T-helper 22 cell (primary cell): Measurements from ENCODE around the gene MRPL49.

Experiments
- DNase-seq: peaks from one replicate; pipeline ENCODE4 v3.0.0-alpha.2; 2020; ENCODE audit warnings: low read depth

The MRPL49 gene

DNA sequence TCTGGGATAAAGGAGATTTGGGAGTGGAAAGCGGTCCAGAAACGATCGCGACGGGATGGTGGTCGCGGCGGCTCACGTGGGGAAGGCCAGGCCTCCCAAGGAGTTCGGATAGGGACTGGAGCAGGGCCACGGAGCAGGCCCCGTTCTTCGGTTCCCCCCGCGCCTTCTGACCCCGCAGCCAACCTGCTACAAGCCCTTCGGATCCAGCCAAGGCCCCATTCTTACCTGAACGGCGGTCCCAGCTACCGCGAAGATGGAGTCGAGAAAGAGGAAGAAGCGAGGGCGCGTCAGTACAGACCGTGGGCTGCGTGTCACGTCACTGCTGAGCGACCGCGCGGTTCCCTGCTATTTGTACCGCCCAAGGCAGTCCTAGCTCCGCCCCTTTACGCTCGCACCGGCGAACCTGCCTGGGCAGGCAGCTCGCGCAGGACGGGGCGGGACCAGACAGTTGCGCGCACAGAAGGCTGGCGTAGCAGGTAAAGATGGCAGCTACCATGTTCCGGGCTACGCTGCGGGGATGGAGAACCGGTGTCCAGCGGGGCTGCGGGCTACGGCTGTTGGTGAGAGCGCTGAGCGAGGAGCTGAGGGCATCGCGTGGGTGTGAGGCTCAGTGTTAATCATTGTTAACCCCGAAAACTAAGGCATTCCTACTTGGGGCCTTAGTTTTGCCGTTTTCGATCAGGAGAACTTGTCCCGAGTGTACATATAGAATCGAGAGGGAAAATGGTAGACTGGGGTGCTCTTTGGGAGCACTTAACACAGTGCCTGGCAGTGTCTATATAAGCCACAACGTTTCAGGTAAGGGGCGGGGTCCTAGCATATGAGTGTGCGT is at the start of gene MRPL49, which contains the start of gene FAU:
TSS of gene MRPL49 (plus strand) at position 457 of the 832 bp plus-strand sequence. CDS start at position 483, 26 bp downstream.
TSS of gene FAU (minus strand) at position 270 of the 832 bp plus-strand sequence. CDS start 321 bp downstream, outside the sequence.
- DNase-seq: peak; percentile 98

- no peak for DNase-seq
Observed at GRCh38 chr11:65072631-65072966, 49.5 kb upstream of the MRPL49 start.

- no peak for DNase-seq
Observed at GRCh38 chr11:65077451-65077850, 44.7 kb upstream of the MRPL49 start.

DNA sequence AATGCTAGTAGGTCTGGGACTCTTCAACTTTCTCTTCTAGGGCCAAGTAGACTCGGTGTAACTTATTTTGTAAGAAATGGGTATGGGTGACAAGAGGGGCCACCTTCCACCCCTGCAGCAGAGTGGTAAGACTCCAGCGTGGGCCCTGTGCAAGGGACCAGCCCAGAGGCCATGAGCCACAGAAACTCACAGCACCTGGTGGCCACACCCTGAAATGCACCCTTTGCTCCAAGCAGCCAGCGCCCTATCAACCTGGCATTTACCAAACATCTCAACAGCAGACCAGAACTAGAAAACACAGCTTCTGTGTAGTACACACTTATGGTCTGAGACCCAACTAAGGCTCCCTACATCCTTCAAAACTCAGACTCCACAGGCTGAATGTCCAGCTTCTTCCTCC is 44.0 kb upstream of the MRPL49 start:
- DNase-seq: peak; percentile 29

- no peak for DNase-seq
Observed at GRCh38 chr11:65078786-65079342, 43.3 kb upstream of the MRPL49 start.

GRCh38 chr11:65083134-65083833 is 38.8 kb upstream of the MRPL49 start:
- DNase-seq: no peak

- peak; percentile 89 for DNase-seq
Observed at GRCh38 chr11:65083834-65084597, 38.1 kb upstream of the MRPL49 start, which contains the start of the genes CDCA5 and ZFPL1. CDCA5 (minus strand) TSS chr11:65084040; CDS start chr11:65083978, 62 bp downstream. ZFPL1 (plus strand) TSS chr11:65084222; CDS start chr11:65084699, 477 bp downstream.

- no peak for DNase-seq
Observed at GRCh38 chr11:65084598-65085375, 37.3 kb upstream of the MRPL49 start.

GRCh38 chr11:65085446-65085845 is 36.7 kb upstream of the MRPL49 start:
- no peak for DNase-seq

GRCh38 chr11:65086809-65087208 is 35.3 kb upstream of the MRPL49 start:
- no peak for DNase-seq

- DNase-seq: no peak
Observed at GRCh38 chr11:65087216-65087615, 34.9 kb upstream of the MRPL49 start.

- no peak for DNase-seq
Observed at GRCh38 chr11:65087827-65088226, 34.3 kb upstream of the MRPL49 start.

DNA sequence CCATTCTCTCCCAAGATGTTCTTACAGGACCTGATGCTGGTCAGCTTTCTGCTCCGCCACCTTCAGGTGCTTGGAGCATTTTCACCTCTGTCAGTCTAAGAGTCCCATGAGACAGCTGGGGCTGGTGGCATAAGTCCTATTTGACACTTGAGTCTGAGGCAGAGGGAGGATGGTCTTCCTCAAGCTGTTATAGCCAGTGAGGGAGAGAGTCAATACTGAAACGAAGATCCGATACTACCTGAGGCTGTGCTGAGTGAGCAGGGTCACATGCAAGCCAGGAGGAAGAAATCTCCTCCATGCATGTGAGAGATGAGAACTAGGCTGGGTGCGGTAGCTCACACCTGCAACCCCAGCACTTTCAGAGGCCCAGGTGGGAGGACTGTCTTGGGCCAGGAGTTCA is 32.5 kb upstream of the MRPL49 start:
- DNase-seq: no peak

GRCh38 chr11:65090628-65091027 is 31.5 kb upstream of the MRPL49 start:
- DNase-seq: no peak

- no peak for DNase-seq
Observed at GRCh38 chr11:65095427-65095826, 26.7 kb upstream of the MRPL49 start.

DNA sequence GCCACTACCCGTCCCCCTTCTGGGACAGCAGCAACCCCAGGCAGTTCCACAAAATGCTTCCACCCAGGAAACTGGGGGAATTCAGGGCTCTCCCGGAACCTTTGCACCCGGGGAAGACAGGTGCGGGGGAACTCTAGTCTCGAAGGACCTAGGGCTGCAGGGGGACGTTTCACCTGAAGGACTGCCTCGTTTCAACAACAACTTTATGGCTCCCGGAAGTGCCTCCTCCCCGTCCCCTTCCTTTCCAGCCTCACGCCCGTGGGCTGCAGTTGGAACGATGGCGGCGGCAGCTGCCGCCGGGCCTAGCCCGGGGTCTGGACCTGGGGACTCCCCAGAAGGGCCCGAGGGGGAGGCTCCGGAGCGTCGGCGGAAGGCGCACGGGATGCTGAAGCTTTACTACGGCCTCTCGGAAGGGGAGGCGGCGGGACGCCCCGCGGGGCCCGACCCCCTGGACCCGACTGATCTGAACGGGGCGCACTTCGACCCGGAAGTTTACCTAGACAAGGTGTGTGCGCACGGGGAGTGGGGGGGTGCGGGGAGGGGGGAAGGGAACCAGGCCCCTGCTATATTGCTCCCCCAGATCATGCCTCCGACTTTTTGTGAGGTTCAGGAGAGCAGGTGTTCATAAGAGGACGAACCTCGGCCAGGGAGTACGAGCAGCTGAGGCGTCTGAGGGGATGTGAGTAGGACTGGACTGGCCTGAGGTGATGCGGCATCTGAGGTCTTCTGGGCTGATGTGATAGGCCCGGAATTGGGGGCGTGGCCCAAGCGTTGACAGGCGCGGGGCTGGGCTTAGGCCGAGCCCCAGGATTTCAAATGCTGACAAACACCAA is 25.9 kb upstream of the MRPL49 start, which contains the start of gene VPS51:
TSS of gene VPS51 (plus strand) at position 241 of the 833 bp plus-strand sequence. CDS start at position 278, 37 bp downstream.
- DNase-seq: peak; percentile 74

- DNase-seq: no peak
Observed at GRCh38 chr11:65096926-65097325, 25.2 kb upstream of the MRPL49 start.

DNA sequence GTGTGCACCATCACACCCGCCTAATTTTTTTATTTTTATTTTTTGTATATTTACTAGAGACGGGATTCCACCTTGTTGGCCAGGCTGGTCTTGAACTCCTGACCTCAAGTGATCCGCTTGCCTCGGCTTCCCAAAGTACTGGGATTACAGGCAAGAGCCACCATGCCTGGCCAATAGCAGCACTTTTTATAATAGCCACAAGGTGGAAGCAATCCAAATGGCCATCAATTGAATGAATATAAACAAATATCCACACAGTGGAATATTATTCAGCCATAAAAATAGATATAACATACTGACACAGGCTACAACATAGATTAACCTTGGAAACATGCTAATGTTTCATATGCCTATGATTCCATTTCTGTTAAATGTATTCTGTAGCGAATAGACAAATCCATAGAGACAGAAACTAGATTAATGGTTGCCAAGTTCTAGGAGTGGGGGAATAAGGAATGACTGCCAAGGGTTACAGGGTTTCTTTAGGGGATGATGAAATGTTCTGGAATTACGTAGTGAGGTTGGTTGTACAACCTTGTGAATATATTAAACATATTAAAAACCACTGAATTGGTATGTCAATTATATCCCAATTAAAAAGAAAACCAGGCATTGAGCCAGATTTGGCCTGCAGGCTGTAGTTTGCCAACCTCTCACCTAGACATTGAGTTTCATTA is 21.3 kb upstream of the MRPL49 start:
- DNase-seq: no peak
